Testis (tissue), 2 donors: Measurements from ENCODE around the gene INO80.

ENCODE experiments used
- CTCF ChIP-seq, 3 experiments: fragments of 450-650 bp in 2 of 3; fragments of 200-600 bp in 1 of 3; sonication (generic) in 1 of 3; IDR thresholded peaks; one replicate each; pipeline ENCODE4 v1.5.1; 2016 to 2019; ENCODE audit warnings: antibody characterized with exemption in 3 of 3, mild to moderate bottlenecking in 2 of 3, moderate library complexity in 1 of 3
- POLR2A ChIP-seq: fragments of 450-650 bp; IDR thresholded peaks from one replicate; pipeline ENCODE4 v1.6.1; 2017; ENCODE audit warnings: antibody characterized with exemption, mild to moderate bottlenecking, moderate library complexity

GRCh38 chr15:41122849-41123248 is 6.8 kb upstream of the INO80 start:
- TF ChIP-seq CTCF (IDR thresholded peaks at IDR 0.05): no peak
- TF ChIP-seq POLR2A: no peak
